HG02852 (cell line): ENCODE data around the gene MYO3B.
"Not testable (repeated sequence)": the region's sequence is repeated elsewhere in the genome, so short reads cannot be mapped to it uniquely, and the experiment has no call there.

ENCODE experiments used
- ATAC-seq: cut with Tn5 transposase; IDR thresholded peaks from one replicate; pipeline ENCODE4 v1.9.1; 2021; ENCODE audit warnings: mild to moderate bottlenecking, moderate library complexity; ENCODE audit not compliant: unreplicated experiment

Gene MYO3B

GRCh38 chr2:170336408-170336807 lies 158.5 kb downstream of the MYO3B start:
- ATAC-seq, result no peak

DNA sequence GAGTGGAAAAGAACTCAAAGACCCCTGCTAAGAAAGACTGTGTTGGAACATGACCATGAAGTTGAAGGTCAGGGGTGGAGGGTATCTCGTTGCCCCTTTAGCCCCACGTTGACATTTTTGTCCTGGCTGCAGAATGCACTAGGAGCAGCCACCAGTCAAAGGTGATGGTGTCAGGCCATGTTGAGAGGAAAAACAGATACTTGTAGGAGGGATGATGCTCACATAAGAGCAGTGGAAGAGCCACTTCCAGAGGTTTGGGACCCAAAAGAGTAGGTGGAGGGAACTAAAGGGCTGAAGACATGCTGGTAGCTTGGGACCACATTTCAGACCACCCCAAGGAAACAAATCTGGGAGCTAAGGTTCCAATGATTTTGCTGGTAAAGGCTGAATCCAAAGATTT lies 159.0 kb downstream of the MYO3B start:
- ATAC-seq, result no peak

- no peak for ATAC-seq
Observed at GRCh38 chr2:170339322-170339721, 161.4 kb downstream of the MYO3B start.

- no peak for ATAC-seq
Observed at GRCh38 chr2:170339750-170340692, 162.1 kb downstream of the MYO3B start.

GRCh38 chr2:170340693-170341068 lies 162.7 kb downstream of the MYO3B start:
- peak; percentile 64 for ATAC-seq

- no peak for ATAC-seq
Observed at GRCh38 chr2:170341684-170342623, 164.0 kb downstream of the MYO3B start.

DNA sequence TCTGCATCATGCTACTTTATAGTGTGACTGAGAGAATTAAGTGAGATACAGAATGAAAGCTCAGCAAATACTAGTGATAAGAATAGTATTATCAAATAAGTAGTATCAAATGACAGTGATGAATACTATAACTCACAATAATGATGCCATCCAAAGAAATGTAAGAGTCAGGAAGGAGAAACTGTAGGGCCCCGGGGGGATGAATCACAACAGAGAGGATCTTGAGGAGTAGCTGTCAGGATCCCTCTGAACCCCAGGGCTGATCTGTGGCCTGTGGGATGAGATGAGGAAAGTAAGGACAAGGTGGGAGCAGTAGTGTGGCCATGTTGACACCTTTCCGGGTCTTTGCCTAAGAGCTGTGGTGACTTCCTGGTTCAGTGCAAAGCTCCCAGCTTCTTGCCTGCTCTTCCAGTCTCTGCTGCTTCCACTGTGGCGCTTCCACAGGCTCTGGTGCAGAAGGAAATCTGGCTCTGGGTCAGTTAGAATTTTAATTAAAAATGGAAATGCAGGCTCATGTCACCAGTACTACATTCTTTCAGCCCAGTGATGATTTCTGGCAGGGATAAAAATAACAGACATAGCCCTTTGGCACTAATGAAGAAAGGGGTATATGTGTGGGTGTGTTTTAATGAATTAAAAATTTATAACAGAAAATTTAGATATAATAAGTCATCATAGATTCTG lies 166.9 kb downstream of the MYO3B start:
- ATAC-seq, result no peak

DNA sequence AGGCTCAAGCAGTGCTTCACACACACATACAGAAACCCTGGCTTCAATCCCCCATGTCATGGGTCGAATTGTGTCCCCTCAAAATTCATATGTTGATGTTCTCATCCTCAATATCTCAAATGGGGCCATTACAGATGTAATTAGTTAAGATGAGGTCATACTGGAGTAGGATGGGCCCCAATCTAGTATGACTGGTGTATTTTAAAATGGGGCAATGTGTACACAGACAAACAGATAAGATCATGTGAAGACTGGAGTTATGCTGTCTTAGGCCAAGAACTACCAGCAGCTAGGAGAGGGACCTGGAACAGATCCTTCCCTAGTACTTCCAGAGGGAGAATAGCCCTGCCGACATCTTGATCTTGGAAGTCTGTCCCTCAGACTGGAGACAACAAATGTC lies 167.7 kb downstream of the MYO3B start:
- no peak for ATAC-seq

DNA sequence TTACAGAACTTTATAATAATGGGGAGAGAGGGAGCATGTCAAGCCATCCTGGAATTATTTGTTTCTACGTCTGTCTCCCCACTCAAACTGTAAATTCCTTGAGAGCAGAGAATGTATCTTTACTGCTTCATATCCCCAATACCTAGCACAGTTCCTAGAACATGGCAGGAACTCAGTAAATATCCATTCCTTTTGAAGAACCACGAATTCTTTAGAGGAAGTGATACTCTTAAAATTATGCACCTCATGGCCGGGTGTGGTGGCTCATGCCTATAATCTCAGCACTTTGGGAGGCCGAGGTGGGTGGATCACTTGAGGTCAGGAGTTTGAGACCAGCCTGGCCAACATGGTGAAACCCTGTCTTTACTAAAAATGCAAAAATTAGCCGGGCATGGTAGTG lies 171.3 kb downstream of the MYO3B start:
- not testable (repeated sequence) for ATAC-seq

DNA sequence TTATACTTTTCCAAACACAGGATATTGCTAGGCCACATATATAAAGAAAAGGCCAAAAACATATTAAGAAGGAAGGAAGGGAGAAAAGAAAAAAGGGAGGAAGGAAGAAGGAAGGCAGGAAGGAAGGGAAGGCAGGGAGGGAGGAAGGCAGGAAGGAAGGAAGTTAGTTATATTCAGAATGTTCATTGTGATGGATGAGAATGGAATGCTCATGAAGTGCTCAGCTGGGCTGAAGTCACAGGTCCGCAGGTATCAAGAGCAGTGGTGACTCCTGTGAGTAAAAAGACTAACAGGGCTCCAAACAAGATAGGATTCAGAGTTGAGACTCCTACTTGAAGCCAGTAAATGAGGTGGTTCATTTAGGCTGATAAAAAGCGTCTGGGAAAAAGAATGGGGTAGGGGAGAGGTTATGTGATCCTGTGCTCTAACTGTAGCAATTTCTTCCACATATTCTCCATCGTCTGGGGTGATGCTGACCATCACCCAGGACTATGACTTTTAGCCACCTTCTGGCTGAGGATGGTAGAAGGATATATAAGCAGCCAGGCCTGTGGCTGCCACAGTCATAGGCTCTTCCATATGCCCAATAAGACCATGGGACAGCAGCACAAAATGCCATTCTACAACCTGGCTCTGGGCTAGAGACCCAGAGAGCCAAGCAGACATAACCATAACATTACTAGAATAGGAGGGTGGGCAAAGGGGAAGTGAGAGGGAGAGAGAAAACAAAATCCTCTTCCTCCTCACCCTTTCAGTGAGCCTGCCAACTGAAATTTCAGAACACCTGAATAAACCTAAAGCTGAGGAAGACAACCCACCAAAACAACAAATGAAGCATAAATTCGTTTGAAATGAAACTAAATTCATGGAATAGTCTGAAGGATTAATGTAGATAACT lies 173.2 kb downstream of the MYO3B start:
- ATAC-seq, result no peak

- no peak for ATAC-seq
Observed at GRCh38 chr2:170353723-170354122, 175.8 kb downstream of the MYO3B start.

DNA sequence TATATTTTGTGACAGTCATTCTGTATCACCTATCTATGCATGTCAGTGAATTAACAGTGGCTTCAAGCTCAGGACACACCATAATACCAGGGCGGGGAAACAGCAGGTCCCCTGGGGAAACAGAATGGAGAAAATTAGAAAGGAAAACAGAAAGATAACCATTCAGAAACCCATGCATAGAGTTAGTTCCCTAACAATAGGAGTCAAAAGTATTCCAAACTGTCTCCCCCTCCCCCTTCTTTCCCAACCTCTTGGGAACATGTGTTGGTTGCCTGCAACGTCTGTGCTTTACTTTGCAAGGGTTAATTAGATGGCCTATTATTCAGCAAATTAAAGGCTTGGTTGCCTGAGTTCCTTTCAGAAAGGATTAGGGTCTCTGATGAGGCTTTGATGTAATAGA lies 176.4 kb downstream of the MYO3B start:
- ATAC-seq, result no peak

DNA sequence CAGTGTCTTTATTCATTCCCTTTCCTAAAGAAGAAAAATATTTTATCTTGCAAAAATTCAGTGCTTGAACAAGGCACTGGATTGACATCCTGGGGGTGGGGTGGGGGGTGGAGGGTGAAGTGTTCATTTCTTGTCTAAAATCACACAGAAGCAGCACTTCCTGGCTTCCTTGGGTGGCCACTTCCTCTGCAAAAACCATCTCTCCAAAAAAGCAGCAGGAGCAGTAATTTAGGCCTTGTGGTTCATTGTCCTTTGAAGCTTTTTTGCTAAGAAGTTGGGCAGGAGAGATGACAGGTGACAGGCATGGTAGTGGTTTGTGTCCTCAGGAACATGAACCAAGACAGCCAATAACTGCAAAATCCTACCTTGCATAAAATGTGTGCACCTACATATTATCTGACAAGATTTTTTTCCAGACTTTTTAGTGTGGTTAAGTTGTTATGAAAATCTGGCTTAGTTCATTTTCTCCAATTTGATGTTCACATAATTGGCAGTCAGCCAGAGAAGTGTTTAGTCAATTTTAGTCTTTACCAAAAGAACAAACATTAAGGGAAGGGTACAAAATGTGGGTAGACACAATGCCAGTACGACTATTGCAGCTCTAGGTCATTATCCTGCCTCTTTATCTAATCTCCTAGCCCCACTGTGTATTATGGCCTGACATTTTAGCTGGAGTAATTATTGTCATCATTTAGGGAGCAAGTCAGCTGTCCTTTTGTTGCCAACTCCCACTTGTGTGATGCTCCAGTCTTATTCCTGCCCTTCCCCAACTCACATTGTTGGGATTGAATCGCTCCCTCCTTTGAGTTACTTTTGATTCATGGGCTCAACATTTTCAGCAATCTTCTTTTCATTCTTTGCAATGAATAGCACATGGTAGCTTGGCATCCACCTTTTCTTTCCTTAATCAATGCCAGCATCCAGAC lies 177.2 kb downstream of the MYO3B start:
- ATAC-seq, result no peak

DNA sequence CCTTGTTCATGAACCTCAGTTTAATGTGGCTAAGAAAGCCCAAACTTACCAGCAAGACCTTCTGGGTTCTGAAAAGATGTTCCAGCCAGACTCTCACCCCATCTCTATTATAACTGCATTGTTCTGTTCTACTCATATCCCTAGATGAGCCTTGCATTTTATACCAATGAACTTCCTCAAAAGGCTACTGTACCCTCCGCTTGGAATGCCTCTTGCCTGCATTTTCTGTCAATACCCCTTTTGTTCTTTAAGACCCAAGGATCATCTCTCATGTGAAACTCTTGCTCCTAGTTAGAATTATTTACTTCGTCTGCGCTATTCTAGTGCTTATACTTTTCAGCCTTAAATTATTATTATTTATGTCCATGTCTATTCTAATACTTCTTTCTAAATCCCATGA lies 181.5 kb downstream of the MYO3B start:
- ATAC-seq, result no peak

GRCh38 chr2:170360546-170361089 lies 182.7 kb downstream of the MYO3B start:
- no peak for ATAC-seq

DNA sequence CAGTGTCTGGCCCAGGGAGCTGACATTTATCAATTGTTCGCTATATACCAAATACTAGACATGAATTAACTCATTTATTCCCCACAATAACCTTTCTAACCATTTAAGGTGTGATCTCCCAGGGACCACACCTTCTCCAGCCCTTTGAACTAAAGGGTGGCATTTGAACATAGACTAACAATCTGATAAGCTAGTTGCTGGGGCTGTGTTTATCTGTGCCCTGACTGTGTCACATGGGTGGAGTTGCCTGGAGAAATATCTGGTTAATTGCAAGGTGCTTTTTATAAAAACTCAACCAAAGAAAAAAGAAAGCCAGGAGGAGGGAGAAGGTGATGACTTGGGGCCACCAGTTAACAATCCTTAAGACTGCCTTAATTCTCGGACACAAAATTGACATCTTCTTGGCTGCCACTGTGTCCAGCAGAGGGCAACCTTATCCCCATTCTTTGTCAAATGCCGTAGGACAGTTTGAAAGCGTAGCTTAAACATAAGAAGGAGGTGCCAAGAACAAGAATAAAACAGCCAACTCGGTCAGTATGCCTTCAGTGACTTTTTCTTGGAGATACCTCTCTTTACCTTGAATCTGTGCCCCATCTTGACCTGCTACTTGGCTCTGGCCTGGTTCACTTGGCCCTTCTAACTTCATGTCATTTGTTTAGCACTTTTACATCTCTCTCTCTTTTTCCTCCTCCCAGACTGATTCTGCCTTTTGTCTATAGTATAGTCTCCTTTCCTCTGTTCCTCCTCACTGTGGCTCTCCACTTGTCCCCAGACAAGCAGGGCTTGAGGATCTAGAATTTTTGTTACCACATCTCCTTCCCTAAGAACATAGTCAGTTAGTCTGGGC lies 183.4 kb downstream of the MYO3B start:
- ATAC-seq, result peak; percentile 75

GRCh38 chr2:170362313-170362870 lies 184.4 kb downstream of the MYO3B start:
- ATAC-seq, result no peak
